Neural cell (in vitro differentiated cells): ENCODE measurements around the gene FAM168B. TPM values are rescaled to one million over a fixed set of nuclear protein-coding genes. Genes with fewer than 3 reads are reported as not detected.

Experiments
- H2AFZ ChIP-seq: fragments of 200-600, 300-800 bp; sonication (generic), shearing (Covaris generic); 2 replicates; pipeline ENCODE4 v1.6.0; 2014; ENCODE audit warnings: low read depth, mild to moderate bottlenecking, antibody characterized with exemption, low read length, moderate library complexity
- H3F3A ChIP-seq: fragments of 200-600 bp; shearing (Covaris generic); 2 replicates; pipeline ENCODE4 v1.6.1; 2016; ENCODE audit warnings: mild to moderate bottlenecking, moderate library complexity, mixed read lengths, antibody characterized with exemption, low read length; ENCODE audit not compliant: insufficient read depth, poor library complexity, severe bottlenecking
- H3K27ac ChIP-seq: fragments of 200-600, 300-800 bp; sonication (generic), shearing (Covaris generic); 2 replicates; pipeline ENCODE4 v1.5.1; 2014; ENCODE audit warnings: mild to moderate bottlenecking, low read length, moderate library complexity
- H3K27me3 ChIP-seq: fragments of 300-800, 200-600 bp; sonication (generic), shearing (Covaris generic); 2 replicates; pipeline ENCODE4 v1.6.0; 2014; ENCODE audit warnings: mild to moderate bottlenecking, low read depth, low read length, moderate library complexity; ENCODE audit not compliant: insufficient read depth
- H3K36me3 ChIP-seq: fragments of 300-800, 200-600 bp; sonication (generic), shearing (Covaris generic); 2 replicates; pipeline ENCODE4 v1.5.1; 2014; ENCODE audit warnings: mild to moderate bottlenecking, antibody characterized with exemption, low read length, moderate library complexity; ENCODE audit not compliant: insufficient read depth
- H3K4me2 ChIP-seq: fragments of 300-800, 200-600 bp; sonication (generic), shearing (Covaris generic); 2 replicates; pipeline ENCODE4 v1.6.0; 2014; ENCODE audit warnings: mild to moderate bottlenecking, low read length
- H3K4me3 ChIP-seq: fragments of 300-800, 200-600 bp; sonication (generic), shearing (Covaris generic); 2 replicates; pipeline ENCODE4 v1.5.1; 2014; ENCODE audit warnings: mild to moderate bottlenecking, low read length, moderate library complexity
- H3K79me2 ChIP-seq: fragments of 200-600 bp; shearing (Covaris generic); replicated peaks from 2 replicates; pipeline ENCODE4 v1.6.0; 2014; ENCODE audit warnings: mild to moderate bottlenecking, low read length, moderate library complexity; ENCODE audit not compliant: insufficient read depth
- H3K9ac ChIP-seq: fragments of 300-800, 200-600 bp; sonication (generic), shearing (Covaris generic); 2 replicates; pipeline ENCODE4 v1.6.1; 2016; ENCODE audit warnings: mild to moderate bottlenecking, low read length, mixed read lengths
- H3K9me2 ChIP-seq: fragments of 200-600 bp; shearing (Covaris generic); 2 replicates; pipeline ENCODE4 v1.6.1; 2016; ENCODE audit warnings: mild to moderate bottlenecking, low read length, mixed read lengths; ENCODE audit not compliant: insufficient read depth
- H3K9me3 ChIP-seq: fragments of 200-600, 300-800 bp; sonication (generic), shearing (Covaris generic); 2 replicates; pipeline ENCODE4 v1.6.1; 2016; ENCODE audit warnings: mild to moderate bottlenecking, mixed run types, low read length, moderate library complexity, mixed read lengths
- H4K20me1 ChIP-seq: fragments of 200-600 bp; shearing (Covaris generic); 2 replicates; pipeline ENCODE4 v1.6.1; 2016; ENCODE audit warnings: mild to moderate bottlenecking, mixed run types; ENCODE audit not compliant: insufficient read depth
- CTCF ChIP-seq: fragments of 450-650 bp; IDR thresholded peaks from 2 replicates; pipeline ENCODE4 v1.5.1; 2014; ENCODE audit warnings: antibody characterized with exemption, mild to moderate bottlenecking, moderate library complexity; ENCODE audit not compliant: poor library complexity, severe bottlenecking
- EP300 ChIP-seq: fragments of 450-650 bp; conservative IDR thresholded peaks from 2 replicates; pipeline ENCODE4 v1.6.1; 2014; ENCODE audit warnings: antibody characterized with exemption, mild to moderate bottlenecking, moderate library complexity; ENCODE audit not compliant: poor library complexity, severe bottlenecking
- EZH2 ChIP-seq: fragments of 200-600, 300-800 bp; shearing (Covaris generic), sonication (generic); IDR thresholded peaks from 2 replicates; pipeline ENCODE4 v1.6.1; 2014; ENCODE audit warnings: antibody characterized with exemption, low read length, borderline replicate concordance, mild to moderate bottlenecking; ENCODE audit not compliant: insufficient read depth, poor library complexity, severe bottlenecking
- MXI1 ChIP-seq: fragments of 450-650 bp; conservative IDR thresholded peaks from 2 replicates; pipeline ENCODE4 v1.6.1; 2014; ENCODE audit warnings: antibody characterized with exemption, mild to moderate bottlenecking; ENCODE audit not compliant: poor library complexity, severe bottlenecking
- POLR2AphosphoS5 ChIP-seq: IDR thresholded peaks from 2 replicates; pipeline ENCODE4 v1.6.1; 2012
- RAD21 ChIP-seq: fragments of 450-650 bp; conservative IDR thresholded peaks from 2 replicates; pipeline ENCODE4 v1.6.1; 2014; ENCODE audit warnings: antibody characterized with exemption, mild to moderate bottlenecking, moderate library complexity
- REST ChIP-seq: IDR thresholded peaks from 2 replicates; pipeline ENCODE4 v1.6.1; 2012; ENCODE audit warnings: borderline replicate concordance
- SMC3 ChIP-seq: fragments of 450-650 bp; conservative IDR thresholded peaks from 2 replicates; pipeline ENCODE4 v1.6.1; 2014; ENCODE audit warnings: antibody characterized with exemption, mild to moderate bottlenecking, moderate library complexity; ENCODE audit not compliant: poor library complexity
- TAF1 ChIP-seq: IDR thresholded peaks from 2 replicates; pipeline ENCODE4 v1.6.1; 2012; ENCODE audit warnings: low read depth
- polyA plus RNA-seq: library from polyadenylated mRNA; depleted of rRNA; stranded (reverse); fragments of >200 nt; gene quantifications from 2 replicates; pipeline ENCODE4 v1.2.3, GENCODE V29; 2014

FAM168B gene
- polyA plus RNA-seq, 1 donor from 2014 or later: 162 TPM

- H3K9me3 ChIP-seq: no peaks in the 10 kb centered on the region
- H2AFZ ChIP-seq: no peak overlapping the region
- no peaks in the 10 kb centered on the region for H3K27me3 ChIP-seq
- no peaks in the 10 kb centered on the region for H3F3A ChIP-seq
- TF ChIP-seq TAF1 (no peak), EP300 (no peak), EZH2 (no peak), CTCF (no peak), REST (no peak), POLR2AphosphoS5 (no peak), RAD21 (no peak), MXI1 (no peak), SMC3 (no peak)
- H3K9me2 ChIP-seq: no peaks in the 10 kb centered on the region
- no peak overlapping the region for H3K4me3 ChIP-seq
- no peaks in the 10 kb centered on the region for H4K20me1 ChIP-seq
- H3K9ac ChIP-seq: no peak overlapping the region
- no peak overlapping the region for H3K4me2 ChIP-seq
- peaks cover 31% of the 10 kb centered on the region for H3K79me2 ChIP-seq
- H3K27ac ChIP-seq: no peak overlapping the region
- no peaks in the 10 kb centered on the region for H3K36me3 ChIP-seq
Observed at GRCh38 chr2:131067465-131068125, 25.7 kb downstream of the FAM168B start.

GRCh38 chr2:131064589-131065512 is 28.4 kb downstream of the FAM168B start:
- no peak overlapping the region for H3K27ac ChIP-seq
- no peaks in the 10 kb centered on the region for H3K27me3 ChIP-seq
- H3F3A ChIP-seq: no peaks in the 10 kb centered on the region
- H3K36me3 ChIP-seq: no peaks in the 10 kb centered on the region
- no peak overlapping the region for H2AFZ ChIP-seq
- H3K4me3 ChIP-seq: no peak overlapping the region
- no peaks in the 10 kb centered on the region for H3K9me2 ChIP-seq
- H3K4me2 ChIP-seq: no peak overlapping the region
- no peak overlapping the region for H3K9ac ChIP-seq
- H4K20me1 ChIP-seq: no peaks in the 10 kb centered on the region
- TF ChIP-seq POLR2AphosphoS5 (no peak), RAD21 (no peak), EP300 (no peak), TAF1 (no peak), MXI1 (no peak), CTCF (no peak), REST (no peak), SMC3 (no peak), EZH2 (no peak)
- H3K9me3 ChIP-seq: no peaks in the 10 kb centered on the region
- peaks cover 42% of the 10 kb centered on the region for H3K79me2 ChIP-seq
